GM23338 (cell line): ENCODE data around the gene ASIC5. TPM values are rescaled to one million over a fixed set of nuclear protein-coding genes. Genes with fewer than 3 reads are reported as not detected.

Experiments used
- ATAC-seq: fragments of 200-7000 bp; cut with Tn5 transposase; 3 replicates; pipeline ENCODE4 v1.9.1; 2020
- DNase-seq: peaks from one replicate; pipeline ENCODE4 v3.0.0-alpha.2; 2015; ENCODE audit warnings: low spot score
- H2AFZ ChIP-seq: fragments of 200-600 bp; sonication (generic); 2 replicates; pipeline ENCODE4 v1.8.0; 2016; ENCODE audit warnings: antibody characterized with exemption, mild to moderate bottlenecking, moderate library complexity
- H3F3A ChIP-seq: fragments of 200-600 bp; sonication (generic); replicated peaks from 2 replicates; pipeline ENCODE4 v1.8.0; 2017; ENCODE audit warnings: antibody characterized with exemption, mixed run types, low read depth
- H3K27ac ChIP-seq: fragments of 200-600 bp; sonication (generic); 2 replicates; pipeline ENCODE4 v1.6.1; 2016; ENCODE audit warnings: low read depth
- H3K27me3 ChIP-seq: fragments of 200-600 bp; sonication (generic); 2 replicates; pipeline ENCODE4 v1.8.0; 2016; ENCODE audit warnings: mild to moderate bottlenecking, mixed run types, moderate library complexity; ENCODE audit not compliant: insufficient read depth
- H3K36me3 ChIP-seq: fragments of 200-600 bp; sonication (generic); 2 replicates; pipeline ENCODE4 v1.8.0; 2016; ENCODE audit warnings: mild to moderate bottlenecking; ENCODE audit not compliant: insufficient read depth
- H3K4me1 ChIP-seq: fragments of 200-600 bp; sonication (generic); 2 replicates; pipeline ENCODE4 v1.8.0; 2016; ENCODE audit warnings: mild to moderate bottlenecking, moderate library complexity; ENCODE audit not compliant: insufficient read depth
- H3K4me2 ChIP-seq: fragments of 200-600 bp; sonication (generic); 2 replicates; pipeline ENCODE4 v1.7.1; 2017; ENCODE audit warnings: mixed run types
- H3K4me3 ChIP-seq: fragments of 200-600 bp; sonication (generic); 2 replicates; pipeline ENCODE4 v1.6.1; 2016; ENCODE audit warnings: mixed run types
- H3K79me2 ChIP-seq: fragments of 200-600 bp; sonication (generic); replicated peaks from 2 replicates; pipeline ENCODE4 v1.8.0; 2017; ENCODE audit warnings: mild to moderate bottlenecking; ENCODE audit not compliant: insufficient read depth
- H3K9me2 ChIP-seq: fragments of 200-600 bp; sonication (generic); 2 replicates; pipeline ENCODE4 v1.8.0; 2017; ENCODE audit not compliant: insufficient read depth
- H4K20me1 ChIP-seq: fragments of 200-600 bp; sonication (generic); replicated peaks from 2 replicates; pipeline ENCODE4 v1.8.0; 2017; ENCODE audit warnings: mild to moderate bottlenecking; ENCODE audit not compliant: insufficient read depth
- H3K27ac Mint-ChIP-seq: 2 replicates; pipeline ENCODE4 v1.8.0; 2020; ENCODE audit warnings: inconsistent platforms, mild to moderate bottlenecking, moderate library complexity, mixed read lengths
- H3K27me3 Mint-ChIP-seq: 3 replicates; pipeline ENCODE4 v1.8.0; 2022; ENCODE audit warnings: low read depth, mild to moderate bottlenecking, moderate library complexity, mixed read lengths, inconsistent platforms; ENCODE audit not compliant: insufficient read depth, poor library complexity
- H3K36me3 Mint-ChIP-seq: 3 replicates; pipeline ENCODE4 v1.8.0; 2021; ENCODE audit warnings: low read depth, mild to moderate bottlenecking, inconsistent platforms, moderate library complexity, mixed read lengths
- H3K4me1 Mint-ChIP-seq: 3 replicates; pipeline ENCODE4 v1.8.0; 2020; ENCODE audit warnings: mild to moderate bottlenecking, inconsistent platforms, mixed read lengths
- H3K4me3 Mint-ChIP-seq: 3 replicates; pipeline ENCODE4 v1.8.0; 2021; ENCODE audit warnings: moderate library complexity, mild to moderate bottlenecking, inconsistent platforms, mixed read lengths
- H3K9me3 Mint-ChIP-seq: 3 replicates; pipeline ENCODE4 v1.8.0; 2020; ENCODE audit warnings: moderate library complexity, mild to moderate bottlenecking, inconsistent platforms, mixed read lengths
- CREB1 ChIP-seq: fragments of 250-450 bp; sonication (Bioruptor Pico); IDR thresholded peaks from 2 replicates; pipeline ENCODE4 v1.5.0; 2020; ENCODE audit warnings: low read depth, mild to moderate bottlenecking, moderate library complexity
- POLR2AphosphoS5 ChIP-seq: IDR thresholded peaks from 2 replicates; pipeline ENCODE4 v1.6.1; 2016; ENCODE audit warnings: antibody characterized with exemption, low read depth
- ZNF462 ChIP-seq: fragments of 250-450 bp; sonication (Bioruptor Pico); IDR thresholded peaks from 2 replicates; pipeline ENCODE4 v1.5.0; 2020; ENCODE audit warnings: mild to moderate bottlenecking, moderate library complexity
- polyA plus RNA-seq: library from polyadenylated mRNA; unstranded; fragments of >200 nt; fragmentation: Nextera tagmentation; extraction: Ambion mirVana; gene quantifications from 2 replicates; pipeline ENCODE4 v1.2.1, GENCODE V29; 2016
- total RNA-seq: library from RNA; depleted of rRNA; stranded (reverse); fragments of >200 nt; shearing (Covaris generic); gene quantifications from 2 replicates; pipeline ENCODE4 v1.2.3, GENCODE V29; 2014
- TF ChIP-seq, protein P1 (sequence below): IDR thresholded peaks from one replicate; pipeline ENCODE4 v1.6.1; 2018; ENCODE audit warnings: antibody characterized with exemption; ENCODE audit not compliant: unreplicated experiment

The ASIC5 gene
- total and polyA plus RNA-seq, 2 experiments from 2014 or later, result not detected

DNA sequence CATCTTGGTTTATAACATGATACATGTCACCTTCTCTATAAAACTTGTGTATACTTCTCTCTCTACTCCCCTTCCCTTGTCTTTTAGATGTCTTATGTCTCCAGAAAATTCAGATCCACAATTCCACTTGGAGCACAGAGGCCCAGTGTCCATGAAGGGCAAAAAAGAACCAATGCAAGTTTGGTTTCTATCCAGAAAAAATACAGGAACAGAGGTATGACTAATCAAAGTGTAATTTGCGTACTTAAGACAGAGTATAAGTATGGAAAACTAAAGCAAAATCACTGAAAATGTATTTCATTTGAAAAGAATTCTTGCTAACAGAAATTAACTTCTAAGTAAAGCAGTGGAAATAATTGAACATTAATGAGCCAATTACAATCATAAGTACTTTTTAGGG is 61.1 kb downstream of the ASIC5 start:
- no peak for TF ChIP-seq POLR2AphosphoS5
- TF ChIP-seq, protein P1, sequence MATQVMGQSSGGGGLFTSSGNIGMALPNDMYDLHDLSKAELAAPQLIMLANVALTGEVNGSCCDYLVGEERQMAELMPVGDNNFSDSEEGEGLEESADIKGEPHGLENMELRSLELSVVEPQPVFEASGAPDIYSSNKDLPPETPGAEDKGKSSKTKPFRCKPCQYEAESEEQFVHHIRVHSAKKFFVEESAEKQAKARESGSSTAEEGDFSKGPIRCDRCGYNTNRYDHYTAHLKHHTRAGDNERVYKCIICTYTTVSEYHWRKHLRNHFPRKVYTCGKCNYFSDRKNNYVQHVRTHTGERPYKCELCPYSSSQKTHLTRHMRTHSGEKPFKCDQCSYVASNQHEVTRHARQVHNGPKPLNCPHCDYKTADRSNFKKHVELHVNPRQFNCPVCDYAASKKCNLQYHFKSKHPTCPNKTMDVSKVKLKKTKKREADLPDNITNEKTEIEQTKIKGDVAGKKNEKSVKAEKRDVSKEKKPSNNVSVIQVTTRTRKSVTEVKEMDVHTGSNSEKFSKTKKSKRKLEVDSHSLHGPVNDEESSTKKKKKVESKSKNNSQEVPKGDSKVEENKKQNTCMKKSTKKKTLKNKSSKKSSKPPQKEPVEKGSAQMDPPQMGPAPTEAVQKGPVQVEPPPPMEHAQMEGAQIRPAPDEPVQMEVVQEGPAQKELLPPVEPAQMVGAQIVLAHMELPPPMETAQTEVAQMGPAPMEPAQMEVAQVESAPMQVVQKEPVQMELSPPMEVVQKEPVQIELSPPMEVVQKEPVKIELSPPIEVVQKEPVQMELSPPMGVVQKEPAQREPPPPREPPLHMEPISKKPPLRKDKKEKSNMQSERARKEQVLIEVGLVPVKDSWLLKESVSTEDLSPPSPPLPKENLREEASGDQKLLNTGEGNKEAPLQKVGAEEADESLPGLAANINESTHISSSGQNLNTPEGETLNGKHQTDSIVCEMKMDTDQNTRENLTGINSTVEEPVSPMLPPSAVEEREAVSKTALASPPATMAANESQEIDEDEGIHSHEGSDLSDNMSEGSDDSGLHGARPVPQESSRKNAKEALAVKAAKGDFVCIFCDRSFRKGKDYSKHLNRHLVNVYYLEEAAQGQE, result no peak
- TF ChIP-seq ZNF462 (CRISPR knock-in tag), result no peak
- no peak for TF ChIP-seq CREB1 (CRISPR knock-in tag)
- Mint-ChIP-seq H3K4me1 (no peaks in the 10 kb centered on the region), H3K9me3 (no peaks in the 10 kb centered on the region), H3K36me3 (no peaks in the 10 kb centered on the region), H3K27me3 (no peaks in the 10 kb centered on the region), H3K27ac (no peak overlapping the region), H3K4me3 (no peak overlapping the region)
- Histone ChIP-seq H3F3A (no peaks in the 10 kb centered on the region), H4K20me1 (no peaks in the 10 kb centered on the region), H3K79me2 (no peaks in the 10 kb centered on the region), H3K27ac (no peak overlapping the region), H3K4me2 (no peak overlapping the region), H3K4me3 (no peak overlapping the region), H3K9me2 (no peaks in the 10 kb centered on the region), H3K36me3 (no peaks in the 10 kb centered on the region), H2AFZ (no peak overlapping the region), H3K4me1 (no peaks in the 10 kb centered on the region), H3K27me3 (no peaks in the 10 kb centered on the region)
- DNase-seq (no peak), ATAC-seq (no peak)
